ENCODE data around the gene ST6GALNAC5. TPM values are rescaled to one million over a fixed set of nuclear protein-coding genes. Genes with fewer than 3 reads are reported as not detected.

Gene ST6GALNAC5

DNA sequence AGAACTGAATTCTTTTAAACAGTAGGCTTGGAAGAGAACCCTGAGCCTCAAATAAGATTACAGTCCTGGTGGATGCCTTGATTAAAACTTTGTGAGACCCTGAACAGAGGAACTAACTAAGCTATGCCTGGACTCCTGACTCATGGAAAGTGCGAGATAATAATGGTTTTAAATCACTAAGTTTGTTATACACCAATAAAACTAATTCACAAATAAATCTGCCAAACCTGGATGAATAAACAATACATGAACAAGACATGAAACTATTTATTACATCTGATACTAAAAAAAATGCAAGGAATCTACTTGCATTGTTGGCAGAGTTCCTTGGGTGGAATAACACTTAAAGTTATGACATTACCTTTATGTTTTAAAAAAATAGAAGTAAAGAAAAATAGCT, 233.6 kb downstream of the ST6GALNAC5 start:
- H3K27me3 ChIP-seq (ENCODE audit: control insufficient read depth in 1 of 2, insufficient read depth in 1 of 2, low read length in 2 of 2): no peaks in the 10 kb centered on the region
- no CpG with 5 or more reads among the region's 1 CpG for WGBS
- H3K18ac ChIP-seq (ENCODE audit: low read depth in 1 of 2, low read length in 2 of 2): no peak overlapping the region
- no peak overlapping the region for H2AFZ ChIP-seq (ENCODE audit: low read depth, low read length)
- H2BK12ac ChIP-seq (ENCODE audit: low read length in 2 of 2): no peak overlapping the region
- no peak overlapping the region for H2BK5ac ChIP-seq (ENCODE audit: low read depth, low read length, poor library complexity, severe bottlenecking)
- no peaks in the 10 kb centered on the region for H3K79me1 ChIP-seq (replicated peaks; ENCODE audit: low read length, poor library complexity, severe bottlenecking)
- no peak for DNase-seq
- no peak overlapping the region for H3K4me3 ChIP-seq (ENCODE audit: insufficient read depth in 1 of 2, low read depth in 1 of 2, low read length in 2 of 2)
- no peak overlapping the region for H3K27ac ChIP-seq (ENCODE audit: low read length, poor library complexity, severe bottlenecking)
- no peak overlapping the region for H2BK15ac ChIP-seq (ENCODE audit: low read depth, poor library complexity, severe bottlenecking)
- H4K8ac ChIP-seq (ENCODE audit: low read length): no peak overlapping the region
- no peak overlapping the region for H2AK5ac ChIP-seq (ENCODE audit: low read length, severe bottlenecking)
- H3K4ac ChIP-seq (ENCODE audit: low read depth in 1 of 2, low read length in 2 of 2): no peak overlapping the region
- H3K9ac ChIP-seq (ENCODE audit: low read length): no peak overlapping the region
- H2BK120ac ChIP-seq (ENCODE audit: low read depth, low read length): no peak overlapping the region
- no peak overlapping the region for H3K23ac ChIP-seq (ENCODE audit: low read length in 2 of 2)
- no peaks in the 10 kb centered on the region for H3K36me3 ChIP-seq (ENCODE audit: control insufficient read depth in 1 of 2, insufficient read depth in 2 of 2, low read depth in 1 of 2, low read length in 2 of 2)
- H3K4me2 ChIP-seq (ENCODE audit: low read length, poor library complexity, severe bottlenecking): no peak overlapping the region
- H3K9me3 ChIP-seq (ENCODE audit: control insufficient read depth, low read length): no peaks in the 10 kb centered on the region
- H3K4me1 ChIP-seq (ENCODE audit: control insufficient read depth, insufficient read depth, low read depth, low read length): no peaks in the 10 kb centered on the region
- no peak overlapping the region for H3K14ac ChIP-seq (ENCODE audit: low read length in 2 of 2)
- no peak overlapping the region for H4K91ac ChIP-seq (ENCODE audit: low read length)

DNA sequence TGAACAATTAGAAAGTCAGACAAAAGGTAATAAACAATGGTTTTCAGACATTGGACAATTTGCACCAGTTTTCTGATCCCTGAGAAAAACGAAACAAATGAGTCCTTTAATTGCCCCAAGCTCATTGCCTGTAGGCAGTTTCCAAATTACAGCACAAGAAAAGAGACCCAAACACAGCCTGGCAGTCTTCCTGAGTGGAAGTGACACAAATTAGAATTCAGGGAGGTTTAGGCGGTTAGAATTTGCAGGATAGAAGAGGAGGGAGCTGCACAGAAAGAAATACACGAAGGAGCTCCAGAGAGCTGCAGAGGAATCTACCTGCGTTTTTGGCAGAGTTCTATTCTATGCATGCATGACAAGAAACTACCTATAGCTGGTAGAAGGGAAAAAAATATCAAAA, 236.2 kb downstream of the ST6GALNAC5 start:
- WGBS: 85% methylated on average over 4 of the region's 4 CpGs
- no peaks in the 10 kb centered on the region for H3K79me1 ChIP-seq (replicated peaks; ENCODE audit: low read length, poor library complexity, severe bottlenecking)
- no peak overlapping the region for H2AK5ac ChIP-seq (ENCODE audit: low read length, severe bottlenecking)
- H3K27me3 ChIP-seq (ENCODE audit: control insufficient read depth in 1 of 2, insufficient read depth in 1 of 2, low read length in 2 of 2): no peaks in the 10 kb centered on the region
- H2BK15ac ChIP-seq (ENCODE audit: low read depth, poor library complexity, severe bottlenecking): no peak overlapping the region
- no peak overlapping the region for H3K4me3 ChIP-seq (ENCODE audit: insufficient read depth in 1 of 2, low read depth in 1 of 2, low read length in 2 of 2)
- no peak overlapping the region for H3K27ac ChIP-seq (ENCODE audit: low read length, poor library complexity, severe bottlenecking)
- H3K4ac ChIP-seq (ENCODE audit: low read depth in 1 of 2, low read length in 2 of 2): no peak overlapping the region
- no peak overlapping the region for H3K9ac ChIP-seq (ENCODE audit: low read length)
- no peaks in the 10 kb centered on the region for H3K9me3 ChIP-seq (ENCODE audit: control insufficient read depth, low read length)
- H3K23ac ChIP-seq (ENCODE audit: low read length in 2 of 2): no peak overlapping the region
- H2BK5ac ChIP-seq (ENCODE audit: low read depth, low read length, poor library complexity, severe bottlenecking): no peak overlapping the region
- no peak overlapping the region for H4K91ac ChIP-seq (ENCODE audit: low read length)
- H2AFZ ChIP-seq (ENCODE audit: low read depth, low read length): no peak overlapping the region
- no peak overlapping the region for H3K14ac ChIP-seq (ENCODE audit: low read length in 2 of 2)
- H2BK12ac ChIP-seq (ENCODE audit: low read length in 2 of 2): no peak overlapping the region
- no peak overlapping the region for H4K8ac ChIP-seq (ENCODE audit: low read length)
- H3K36me3 ChIP-seq (ENCODE audit: control insufficient read depth in 1 of 2, insufficient read depth in 2 of 2, low read depth in 1 of 2, low read length in 2 of 2): no peaks in the 10 kb centered on the region
- no peaks in the 10 kb centered on the region for H3K4me1 ChIP-seq (ENCODE audit: control insufficient read depth, insufficient read depth, low read depth, low read length)
- DNase-seq: no peak
- no peak overlapping the region for H3K18ac ChIP-seq (ENCODE audit: low read depth in 1 of 2, low read length in 2 of 2)
- no peak overlapping the region for H2BK120ac ChIP-seq (ENCODE audit: low read depth, low read length)
- no peak overlapping the region for H3K4me2 ChIP-seq (ENCODE audit: low read length, poor library complexity, severe bottlenecking)

GRCh38 chr1:77104672-77105071, 237.4 kb downstream of the ST6GALNAC5 start:
- Histone ChIP-seq H2BK120ac (ENCODE audit: low read depth, low read length) (no peak overlapping the region), H3K14ac (ENCODE audit: low read length in 2 of 2) (no peak overlapping the region)

More at GRCh38 chr1:77104672-77105071, 237.4 kb downstream of the ST6GALNAC5 start:
- no peaks in the 10 kb centered on the region for H3K4me1 ChIP-seq (ENCODE audit: control insufficient read depth, insufficient read depth, low read depth, low read length)
- no peak overlapping the region for H2BK12ac ChIP-seq (ENCODE audit: low read length in 2 of 2)
- no peak overlapping the region for H3K27ac ChIP-seq (ENCODE audit: low read length, poor library complexity, severe bottlenecking)
- no peak overlapping the region for H2BK5ac ChIP-seq (ENCODE audit: low read depth, low read length, poor library complexity, severe bottlenecking)
- no peak for DNase-seq
- no peak overlapping the region for H3K4ac ChIP-seq (ENCODE audit: low read depth in 1 of 2, low read length in 2 of 2)
- 95% methylated on average over 10 of the region's 10 CpGs for WGBS
- H2AFZ ChIP-seq (ENCODE audit: low read depth, low read length): no peak overlapping the region
- H3K36me3 ChIP-seq (ENCODE audit: control insufficient read depth in 1 of 2, insufficient read depth in 2 of 2, low read depth in 1 of 2, low read length in 2 of 2): no peaks in the 10 kb centered on the region
- no peak overlapping the region for H3K18ac ChIP-seq (ENCODE audit: low read depth in 1 of 2, low read length in 2 of 2)
- no peak overlapping the region for H3K9ac ChIP-seq (ENCODE audit: low read length)
- H3K23ac ChIP-seq (ENCODE audit: low read length in 2 of 2): no peak overlapping the region
- no peaks in the 10 kb centered on the region for H3K9me3 ChIP-seq (ENCODE audit: control insufficient read depth, low read length)
- no peak overlapping the region for H2AK5ac ChIP-seq (ENCODE audit: low read length, severe bottlenecking)
- H4K91ac ChIP-seq (ENCODE audit: low read length): no peak overlapping the region
- H3K4me2 ChIP-seq (ENCODE audit: low read length, poor library complexity, severe bottlenecking): no peak overlapping the region
- H4K8ac ChIP-seq (ENCODE audit: low read length): no peak overlapping the region
- no peaks in the 10 kb centered on the region for H3K79me1 ChIP-seq (replicated peaks; ENCODE audit: low read length, poor library complexity, severe bottlenecking)
- H2BK15ac ChIP-seq (ENCODE audit: low read depth, poor library complexity, severe bottlenecking): no peak overlapping the region
- H3K27me3 ChIP-seq (ENCODE audit: control insufficient read depth in 1 of 2, insufficient read depth in 1 of 2, low read length in 2 of 2): no peaks in the 10 kb centered on the region
- H3K4me3 ChIP-seq (ENCODE audit: insufficient read depth in 1 of 2, low read depth in 1 of 2, low read length in 2 of 2): no peak overlapping the region

Small RNA genes within 50 kb of the gene (small RNA-seq; reads per million reads assigned to genes)
- not detected for gene MIR7156 (ENCODE audit: low read depth)
